HG02588 (cell line): ENCODE measurements around the gene GPBP1.
A peak's percentile ranks its signal among the peaks of the same experiment; 100 is the strongest.

Experiments
- ATAC-seq: cut with Tn5 transposase; IDR thresholded peaks from one replicate; pipeline ENCODE4 v1.9.1; 2021; ENCODE audit warnings: mild to moderate bottlenecking, moderate library complexity; ENCODE audit not compliant: unreplicated experiment

GPBP1 gene

DNA sequence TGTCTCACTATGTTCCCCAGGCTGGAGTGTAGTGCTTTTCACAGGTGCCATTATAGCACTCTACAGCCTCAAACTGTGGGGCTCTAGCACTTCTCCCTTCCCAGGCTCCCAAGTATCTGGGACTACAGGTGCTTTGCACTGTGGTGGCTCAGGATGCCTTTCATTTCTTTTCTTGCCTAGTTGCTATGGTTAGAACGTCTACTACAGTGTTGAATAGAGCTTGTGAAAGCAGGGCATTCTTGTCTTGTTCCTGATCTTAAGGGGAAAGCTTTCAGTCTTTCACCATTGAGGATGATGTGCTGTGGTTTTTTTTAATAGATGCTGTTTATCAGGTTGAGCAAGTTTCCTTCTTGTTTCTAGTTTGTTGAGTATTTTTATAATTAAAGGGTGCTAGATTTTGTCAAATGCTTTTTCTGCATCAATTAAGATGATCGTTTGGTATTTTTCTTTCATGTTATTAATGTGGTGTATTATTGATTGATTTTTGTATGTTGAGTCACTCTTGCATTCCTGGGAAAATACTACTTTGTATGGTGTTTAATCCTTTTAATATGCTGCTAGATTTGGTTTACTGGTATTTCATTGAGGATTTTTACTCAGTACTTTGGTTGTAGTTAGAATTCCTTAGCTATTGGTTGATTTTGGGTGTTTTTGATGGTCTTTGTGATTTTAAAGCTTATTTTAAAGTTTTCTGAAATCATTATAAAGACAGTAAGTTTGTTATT, 35.6 kb downstream of the GPBP1 start:
- no peak for ATAC-seq

DNA sequence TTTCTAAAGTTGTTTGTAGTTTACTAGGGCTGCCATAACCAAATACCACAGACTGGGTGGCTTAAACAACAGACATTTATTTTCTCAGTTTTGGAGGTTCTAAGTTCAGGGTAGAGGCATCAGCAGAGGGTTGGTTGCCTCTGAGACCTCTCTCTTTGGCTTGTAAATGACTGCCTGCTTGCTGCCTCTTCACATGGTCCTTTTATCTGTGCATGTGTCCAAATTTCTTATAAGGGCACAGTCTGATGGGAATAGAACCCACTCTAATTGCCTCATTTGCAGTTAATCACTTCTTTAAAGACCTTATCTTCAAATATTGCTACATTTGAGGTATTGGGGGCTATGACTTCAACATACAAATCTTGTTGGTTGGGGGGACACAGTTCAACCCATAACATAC, 36.8 kb downstream of the GPBP1 start:
- ATAC-seq = no peak

DNA sequence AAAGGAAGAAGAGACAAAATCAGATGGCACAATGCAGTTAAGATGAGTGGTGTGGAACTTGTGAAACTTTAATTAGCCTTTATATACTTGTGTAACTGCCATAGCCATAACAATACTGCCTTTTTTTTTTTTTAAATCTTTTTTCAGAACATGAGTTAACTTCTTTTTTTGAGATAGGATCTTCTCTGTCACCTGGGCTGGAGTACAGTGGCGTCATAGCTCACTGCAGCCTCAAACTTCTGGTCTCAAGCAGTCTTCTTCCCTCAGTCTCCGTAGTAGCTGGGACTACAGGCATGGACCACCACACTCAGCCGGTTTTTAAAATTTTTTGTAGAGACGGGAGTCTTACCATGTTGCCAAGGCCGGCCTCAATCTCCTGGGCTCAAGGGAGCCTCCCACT, 37.2 kb downstream of the GPBP1 start:
- ATAC-seq = no peak

DNA sequence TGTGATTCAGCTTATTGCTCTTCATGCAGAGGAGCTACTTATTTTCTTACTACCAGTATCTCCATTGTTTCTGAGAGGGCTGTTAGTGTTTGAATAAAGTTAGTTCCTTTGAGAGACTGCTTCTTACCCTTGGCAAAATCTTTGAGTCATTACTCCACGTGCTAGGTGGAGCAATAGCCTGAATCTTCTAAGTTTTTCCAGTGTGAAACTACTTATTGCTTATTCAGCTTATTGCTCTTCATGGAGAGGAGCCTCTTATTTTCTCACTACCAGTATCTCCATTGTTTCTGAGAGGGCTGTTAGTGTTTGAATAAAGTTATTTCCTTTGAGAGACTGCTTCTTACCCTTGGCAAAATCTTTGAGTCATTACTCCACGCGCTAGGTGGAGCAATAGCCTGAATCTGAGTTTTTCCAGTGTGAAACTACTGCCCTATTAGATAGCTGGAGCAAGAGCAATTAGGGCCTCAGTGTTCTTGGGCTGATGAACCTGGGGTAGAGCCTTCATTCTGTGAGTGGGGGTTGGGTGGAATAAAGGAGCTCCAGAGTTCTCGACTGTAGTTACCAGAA, 41.9 kb downstream of the GPBP1 start:
- no peak for ATAC-seq

DNA sequence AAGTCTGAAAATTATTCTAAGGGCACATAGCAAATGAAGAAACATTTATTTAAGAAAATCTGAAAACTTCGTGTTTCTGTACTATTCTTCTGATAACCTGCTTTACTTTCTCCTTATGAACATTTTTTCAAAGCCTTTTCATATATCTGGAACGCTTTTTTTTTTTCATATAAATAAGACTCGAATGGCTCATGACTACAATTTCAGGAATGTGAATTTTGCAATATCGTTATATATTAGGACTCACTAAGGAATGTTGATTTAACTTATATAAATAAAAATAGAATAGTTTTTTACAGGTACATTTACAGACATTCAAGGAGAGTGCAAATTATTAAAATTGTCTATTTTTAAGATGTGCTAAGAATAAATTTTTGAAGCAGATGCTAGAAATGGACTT, 42.9 kb downstream of the GPBP1 start:
- no peak for ATAC-seq

DNA sequence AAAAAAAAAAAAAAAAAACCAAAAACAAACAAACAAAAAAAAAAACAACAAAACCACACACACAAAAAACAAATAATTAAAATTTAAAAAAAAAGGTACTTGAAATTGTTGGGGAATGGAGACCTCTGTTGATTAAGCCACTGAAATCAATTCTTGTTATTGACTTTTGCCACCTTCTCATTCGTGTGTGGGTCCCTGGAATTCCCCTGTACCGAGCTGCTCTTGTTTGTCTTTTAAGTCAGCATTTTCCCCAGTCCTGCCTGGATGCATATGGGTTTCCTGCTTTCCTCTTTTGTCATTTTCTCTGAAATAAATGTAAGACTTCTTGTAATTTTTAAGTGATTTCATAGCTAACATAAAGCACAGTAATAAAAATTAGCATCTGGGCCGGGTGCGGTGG, 45.5 kb downstream of the GPBP1 start:
- ATAC-seq = no peak

DNA sequence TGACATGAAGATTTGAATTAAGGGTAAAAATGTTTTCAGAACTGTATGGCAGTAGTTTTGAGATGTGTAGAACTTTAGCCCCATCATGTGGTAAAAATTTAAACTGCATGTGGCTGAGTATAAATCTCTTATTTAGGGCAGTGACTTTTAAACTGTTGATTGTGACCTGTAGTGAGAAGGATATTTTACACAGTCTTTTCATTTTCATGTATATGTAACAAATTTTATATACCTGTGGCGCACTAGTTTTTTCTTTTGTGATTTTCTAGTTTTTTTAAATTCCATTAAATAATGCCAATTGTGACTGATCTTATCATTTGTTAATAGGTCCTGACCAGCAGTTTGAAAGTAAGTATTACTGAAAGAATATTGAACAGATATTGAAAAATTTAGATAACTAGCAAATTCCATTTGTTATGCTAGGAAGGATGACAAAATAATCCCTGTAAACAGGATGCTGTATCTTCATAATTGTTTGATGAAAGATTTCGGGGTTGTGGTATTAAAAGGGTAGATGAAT, 47.2 kb downstream of the GPBP1 start:
- ATAC-seq = no peak

DNA sequence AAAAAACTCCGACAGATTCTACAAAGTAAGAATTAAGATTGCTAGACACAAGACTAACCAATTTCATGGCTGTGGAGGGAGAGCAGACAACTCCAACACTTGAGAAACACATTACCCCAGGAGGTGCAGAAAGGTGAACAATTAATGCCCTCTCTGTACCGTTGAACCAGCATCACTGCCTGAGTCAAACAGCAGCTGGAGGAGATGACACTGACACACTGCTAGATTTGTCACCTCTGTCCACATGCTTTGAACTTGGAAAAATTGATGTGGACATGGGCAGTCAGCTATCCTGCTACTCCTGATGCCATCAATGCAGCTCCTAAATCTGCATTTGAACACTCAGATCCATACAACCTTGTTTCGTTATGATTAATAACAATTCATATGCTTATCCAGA, 51.7 kb downstream of the GPBP1 start:
- no peak for ATAC-seq

DNA sequence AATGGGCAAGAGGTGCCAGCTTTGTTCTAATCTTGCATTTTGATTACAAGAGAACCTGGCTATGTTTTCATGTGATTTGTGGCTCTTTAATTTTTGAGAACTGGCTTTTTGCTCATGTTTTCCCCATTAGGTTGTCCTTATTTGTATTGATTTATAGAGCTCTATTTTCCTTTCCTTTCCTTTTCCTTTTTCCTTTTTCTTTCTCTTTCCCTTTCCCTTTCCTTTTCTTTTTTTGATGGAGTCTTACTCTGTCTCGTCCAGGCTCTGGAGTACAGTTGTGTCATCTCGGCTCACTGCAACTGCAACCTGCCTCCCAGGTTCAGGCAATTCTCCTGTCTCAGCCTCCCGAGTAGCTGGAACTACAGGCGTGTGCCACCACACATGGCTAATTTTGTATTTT, 55.5 kb downstream of the GPBP1 start:
- no peak for ATAC-seq

DNA sequence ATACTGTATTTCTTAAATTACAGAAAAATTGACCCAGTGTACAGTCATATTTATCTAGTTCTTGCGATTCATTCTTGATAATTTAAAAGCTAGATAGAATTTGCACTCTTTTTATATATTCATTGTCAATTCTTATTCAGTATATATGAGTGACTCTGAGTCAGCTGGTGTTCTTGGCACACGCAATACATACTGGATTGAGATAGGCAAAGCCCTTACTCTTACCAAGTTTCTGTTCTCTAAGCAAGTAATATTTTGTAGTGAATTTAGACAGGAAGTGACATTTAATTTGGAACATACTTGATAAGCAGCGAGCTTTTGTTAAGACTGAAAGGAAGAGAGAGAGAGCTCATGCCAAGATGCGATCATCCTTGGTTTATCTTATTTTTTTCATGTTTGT, 57.7 kb downstream of the GPBP1 start:
- no peak for ATAC-seq

DNA sequence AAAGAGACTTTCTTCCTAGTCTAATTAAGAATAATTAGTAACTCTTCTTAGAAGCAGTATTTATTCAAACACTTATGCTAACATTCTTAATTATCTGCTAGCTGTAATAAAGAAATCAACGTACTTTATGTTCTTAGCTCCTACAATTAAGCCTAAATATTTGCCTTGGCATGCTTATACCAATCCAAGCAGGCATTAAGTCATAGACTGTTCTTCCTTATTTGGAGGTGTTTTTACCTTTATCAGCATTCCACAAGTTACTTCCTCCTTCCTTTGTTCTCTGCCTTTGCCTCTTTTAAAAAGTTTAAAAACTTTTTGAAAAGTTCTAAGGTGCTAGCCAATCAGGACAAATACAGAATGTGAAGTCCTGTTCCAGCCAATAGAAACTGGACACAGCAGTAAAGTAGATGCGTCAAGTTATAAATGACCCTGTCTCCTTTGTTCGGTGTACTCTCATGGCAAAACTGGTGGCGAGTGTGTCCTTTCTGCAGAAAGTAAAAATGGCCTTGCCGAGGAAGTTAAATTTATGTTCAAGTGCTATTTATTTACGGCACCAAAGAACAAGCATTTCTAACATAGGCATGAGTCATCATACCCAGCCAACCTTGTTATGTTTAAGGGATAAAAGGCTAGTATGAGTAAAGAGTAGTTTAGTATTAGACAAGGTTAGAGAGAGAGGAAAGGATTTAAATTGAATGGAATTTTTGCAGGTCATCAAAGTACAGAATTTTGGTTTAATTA, 58.6 kb downstream of the GPBP1 start:
- ATAC-seq = no peak

DNA sequence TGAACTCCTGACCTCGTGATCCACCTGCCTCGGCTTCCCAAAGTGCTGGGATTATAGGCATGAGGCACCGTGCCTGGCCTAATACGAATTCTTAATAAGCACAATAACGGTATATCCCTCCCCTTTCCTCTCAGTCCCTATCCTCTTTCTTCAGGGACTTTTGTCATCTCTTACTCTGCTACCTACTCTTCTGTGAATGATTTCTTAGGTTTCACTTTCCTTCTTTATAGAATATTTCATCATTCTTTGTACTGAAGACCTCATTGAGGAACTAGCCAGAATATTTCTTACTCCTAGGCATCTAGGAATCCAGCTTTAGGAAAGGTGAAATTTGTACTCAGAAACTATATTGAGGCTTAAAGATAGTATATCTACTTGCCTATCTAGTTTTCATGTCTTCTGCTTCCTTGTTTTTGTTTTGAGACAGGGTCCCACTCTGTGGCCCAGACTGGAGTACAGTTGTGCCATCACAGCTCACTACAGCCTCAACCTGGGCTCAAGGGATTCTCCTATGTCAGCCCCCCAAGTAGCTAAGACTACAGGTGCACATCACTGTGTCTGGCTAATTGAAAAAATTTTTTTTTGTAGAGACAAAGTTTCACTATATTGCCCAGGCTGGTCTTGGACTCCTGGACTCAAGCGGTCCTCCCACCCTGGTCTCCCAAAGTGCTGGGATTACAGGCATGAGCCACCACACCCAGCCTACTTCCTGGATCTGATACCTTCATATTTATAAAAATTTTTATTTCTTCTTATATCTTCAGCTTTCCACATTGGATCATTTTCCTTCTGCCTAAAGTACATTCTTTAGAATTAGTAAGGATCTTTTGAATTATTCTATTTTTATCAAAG, 69.7 kb downstream of the GPBP1 start:
- peak; percentile 78 for ATAC-seq

DNA sequence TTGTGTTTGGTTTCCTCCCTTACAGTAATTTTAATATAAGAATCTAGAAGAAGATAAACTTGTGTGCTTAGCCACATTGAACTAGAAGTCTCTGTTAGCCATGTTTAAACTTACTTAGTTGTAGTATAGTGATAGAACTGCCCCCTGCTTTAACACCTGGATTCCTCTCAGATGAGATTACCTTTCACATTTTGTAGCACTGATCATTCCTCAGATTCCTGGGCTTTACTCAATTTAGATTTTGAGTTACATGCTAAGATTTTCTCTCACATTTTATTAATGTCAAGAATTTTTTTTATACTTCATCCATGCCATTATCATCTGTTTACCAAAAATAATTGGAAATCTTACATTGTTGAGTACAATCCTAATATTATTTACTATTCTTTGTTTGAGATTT, 70.5 kb downstream of the GPBP1 start:
- no peak for ATAC-seq

DNA sequence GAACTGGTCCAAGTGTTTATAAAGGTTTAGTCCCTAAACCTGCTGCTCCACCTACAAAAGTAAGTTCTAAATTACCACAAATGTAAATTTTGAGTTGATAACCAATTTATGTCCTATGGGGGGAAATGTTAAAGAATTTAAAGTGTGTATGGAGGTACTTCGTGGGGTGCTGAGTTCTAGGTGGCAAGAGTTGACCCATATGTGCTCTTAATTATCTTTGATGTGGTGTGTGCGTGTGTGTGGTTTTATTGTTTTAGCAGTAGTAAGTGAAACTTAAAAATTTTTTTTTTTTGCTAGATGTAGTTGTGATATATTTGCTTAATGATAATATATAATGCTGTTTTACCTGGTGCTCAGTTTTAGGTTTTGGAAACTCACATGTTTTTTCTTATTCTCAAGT, 72.6 kb downstream of the GPBP1 start:
- no peak for ATAC-seq

DNA sequence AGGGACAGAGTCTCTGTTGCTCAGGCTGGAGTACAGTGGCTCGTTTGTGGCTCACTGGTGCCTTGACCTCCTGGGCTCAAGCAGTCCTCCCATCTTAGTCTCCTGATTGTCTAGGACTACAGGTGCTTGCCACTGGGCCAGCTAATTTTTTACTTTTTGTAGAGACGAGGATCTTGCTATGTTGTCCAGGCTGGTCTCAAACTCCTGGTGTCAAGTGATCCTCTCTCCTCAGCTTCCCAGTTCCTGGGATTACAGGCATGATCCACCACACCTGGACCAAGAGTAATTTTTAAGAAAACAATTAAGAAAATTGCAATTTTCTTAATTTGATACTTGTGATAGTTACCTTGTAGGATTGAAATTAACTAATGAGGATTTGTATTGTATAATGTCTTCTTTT, 73.9 kb downstream of the GPBP1 start:
- ATAC-seq = no peak

DNA sequence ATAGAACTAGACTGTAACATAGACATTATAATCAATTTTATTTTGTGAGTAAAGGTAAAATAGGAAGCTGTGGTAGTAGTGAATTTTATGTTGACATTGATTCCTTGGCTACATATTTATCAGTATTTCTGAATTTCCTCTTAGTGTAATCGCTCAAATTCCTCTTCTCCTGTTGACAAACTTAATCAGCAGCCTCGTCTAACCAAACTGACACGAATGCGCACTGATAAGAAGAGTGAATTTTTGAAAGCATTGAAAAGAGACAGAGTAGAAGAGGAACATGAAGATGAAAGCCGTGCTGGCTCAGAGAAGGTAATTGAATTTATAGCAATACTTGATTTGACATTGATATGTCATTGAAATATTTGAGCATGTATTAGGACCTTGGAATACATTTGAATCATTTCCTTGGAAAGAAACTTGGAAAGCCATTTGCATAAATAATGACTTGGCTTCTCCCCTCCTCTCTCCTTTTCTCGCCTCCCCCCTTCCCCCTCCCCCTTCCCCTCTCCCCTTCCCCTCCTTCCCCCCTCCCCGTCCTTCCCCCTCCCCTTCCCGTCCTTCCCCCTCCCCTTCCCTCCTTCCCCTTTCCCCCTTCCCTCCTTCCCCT, 75.5 kb downstream of the GPBP1 start:
- no peak for ATAC-seq

DNA sequence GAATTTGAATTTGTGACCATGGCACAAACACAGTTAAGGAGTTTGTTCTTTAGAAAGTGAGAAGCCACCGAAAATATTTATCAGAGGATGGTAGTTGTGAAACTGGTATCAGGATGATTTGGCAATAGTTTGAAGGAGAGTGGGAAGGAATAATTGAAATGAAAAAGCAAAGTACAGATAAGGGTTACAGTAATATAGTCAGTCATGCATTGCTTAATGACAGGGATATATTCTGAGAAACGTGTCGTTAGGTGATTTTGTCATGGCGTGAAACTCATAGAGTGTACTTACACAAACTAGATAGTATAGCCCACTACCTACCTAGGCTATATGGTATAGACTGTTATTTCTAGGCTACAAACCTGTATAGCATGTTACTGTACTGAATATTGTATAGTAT, 84.2 kb downstream of the GPBP1 start:
- ATAC-seq = no peak

DNA sequence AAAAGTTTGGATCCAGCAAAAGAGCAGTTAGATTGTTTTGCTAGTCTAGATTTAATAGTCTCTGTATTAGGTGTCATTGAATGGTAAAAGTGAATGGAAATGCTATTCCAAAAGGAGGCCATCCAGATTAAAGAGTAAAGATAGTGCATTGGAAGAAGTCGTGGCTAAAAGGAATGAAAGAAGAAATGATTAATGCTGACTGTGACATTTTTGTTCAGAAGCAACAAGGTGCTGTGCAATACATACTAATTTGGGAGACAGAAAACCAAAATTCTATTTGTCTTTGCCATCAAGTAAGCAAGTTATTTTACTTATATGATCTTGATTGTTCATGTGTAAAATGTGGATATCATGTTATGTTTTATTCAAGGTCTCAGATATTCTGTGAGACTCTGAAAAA, 85.1 kb downstream of the GPBP1 start:
- ATAC-seq = no peak

DNA sequence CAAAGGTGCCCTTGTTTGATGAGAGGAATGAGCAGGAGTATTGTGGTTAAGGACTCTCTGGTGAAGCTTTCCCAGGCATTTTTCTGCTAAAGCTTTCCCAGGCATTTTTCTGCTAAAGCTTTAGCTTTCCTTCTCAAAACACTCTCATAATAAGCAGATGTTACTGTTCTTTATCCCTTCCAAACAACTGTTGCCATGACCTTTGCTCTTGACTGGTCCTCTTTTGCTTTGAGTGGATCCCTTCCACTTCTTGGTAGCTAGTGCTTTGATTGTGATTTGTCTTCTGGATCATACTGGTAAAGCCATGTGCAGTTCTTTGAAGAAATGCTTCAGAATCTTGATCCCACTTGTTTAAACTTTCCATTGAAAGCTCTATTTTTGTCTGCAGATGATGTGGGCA, 85.8 kb downstream of the GPBP1 start:
- ATAC-seq = no peak

DNA sequence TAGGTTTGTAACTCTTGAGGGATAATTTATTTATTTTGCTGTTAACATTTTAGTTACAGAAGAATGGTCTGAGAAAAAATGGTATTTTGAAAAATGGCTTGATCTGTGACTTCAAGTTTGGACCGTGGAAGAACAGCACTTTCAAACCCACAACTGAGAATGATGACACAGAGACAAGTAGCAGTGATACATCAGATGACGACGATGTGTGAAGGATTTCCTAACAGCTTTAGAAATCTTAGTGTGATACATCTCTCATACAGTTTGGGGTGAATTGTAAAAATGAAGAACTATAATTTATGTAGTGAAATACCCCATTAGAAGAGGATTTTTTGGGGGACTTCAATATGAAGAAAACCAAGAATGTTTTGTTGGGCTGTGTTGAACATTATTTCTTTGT, 88.7 kb downstream of the GPBP1 start:
- ATAC-seq = no peak

DNA sequence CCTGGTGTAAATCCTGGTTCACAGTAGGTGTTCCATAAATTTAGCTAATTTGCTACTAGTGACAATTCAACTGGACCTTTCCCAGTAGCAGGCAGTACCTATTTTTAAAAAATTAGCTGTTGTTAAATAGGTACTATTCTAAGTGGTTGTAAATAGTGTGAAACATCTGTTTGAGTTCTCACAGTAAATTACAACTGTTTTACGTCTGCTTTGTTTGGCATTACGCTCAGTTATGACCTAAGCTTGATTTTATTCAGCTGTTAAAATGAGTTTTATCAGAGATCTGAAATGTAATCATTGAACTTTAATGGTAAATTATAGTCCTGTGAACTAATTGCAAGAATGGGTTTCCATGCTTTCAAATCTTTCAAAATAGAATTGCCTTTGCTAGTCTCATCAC, 93.9 kb downstream of the GPBP1 start:
- no peak for ATAC-seq
